B cell (primary cell): ENCODE results near the gene FGF5. TPM values are rescaled to one million over a fixed set of nuclear protein-coding genes. Genes with fewer than 3 reads are reported as not detected.

Source experiments
- ATAC-seq: fragments of 200-7000 bp; cut with Tn5 transposase; one replicate; pipeline ENCODE4 v1.10.0; 2021; ENCODE audit warnings: low read depth, mild to moderate bottlenecking, moderate number of reproducible peaks, moderate library complexity
- CTCF ChIA-PET: fragments of 350-600 bp; sonication (Branson Sonifier 250); formaldehyde crosslinking; loops from one replicate; lab custom pipeline; 2021; ENCODE audit warnings: antibody characterized with exemption, inconsistent platforms; lab: Charles Lee
- POLR2A ChIA-PET: fragments of 350-600 bp; sonication (Branson Sonifier 250); formaldehyde crosslinking; loops from one replicate; lab custom pipeline; 2021; ENCODE audit warnings: antibody characterized with exemption; lab: Charles Lee
- DNase-seq: peaks from one replicate; pipeline ENCODE4 v3.0.0; 2013
- H2AFZ ChIP-seq: 2 replicates; pipeline ENCODE4 v1.6.1; 2012; ENCODE audit warnings: mild to moderate bottlenecking, low read depth, low read length; ENCODE audit not compliant: insufficient read depth, poor library complexity, severe bottlenecking
- H3K27ac ChIP-seq, 2 donors: 1 replicate in 1 of 2; 2 replicates in 1 of 2; pipeline ENCODE4 v1.5.1; 2012 to 2013; ENCODE audit warnings: low read length in 2 of 2, mild to moderate bottlenecking in 2 of 2, moderate library complexity in 1 of 2
- H3K27me3 ChIP-seq, 4 experiments: fragments of 200-600 bp in 1 of 4; sonication (generic) in 1 of 4; replicated peaks in 1 of 4; 1 replicate in 2 of 4; 2 replicates in 2 of 4; pipeline versions ENCODE4 v1.6.1 to v1.7.0; 2013 to 2016; ENCODE audit warnings: low read length in 3 of 4, mild to moderate bottlenecking in 2 of 4, mixed read lengths in 1 of 4, moderate library complexity in 1 of 4; ENCODE audit not compliant: insufficient read depth in 4 of 4, control insufficient read depth in 3 of 4; ENCODE audit errors: control extremely low read depth in 1 of 4
- H3K36me3 ChIP-seq, 2 experiments: replicated peaks in 1 of 2; 1 replicate in 1 of 2; 2 replicates in 1 of 2; pipeline versions ENCODE4 v1.6.1 to v1.7.1; 2013; ENCODE audit warnings: low read length in 1 of 2; ENCODE audit not compliant: insufficient read depth in 2 of 2, control insufficient read depth in 1 of 2; ENCODE audit errors: control extremely low read depth in 1 of 2, extremely low read depth in 1 of 2
- H3K4me1 ChIP-seq, 2 donors: fragments of 200-600 bp in 1 of 2; sonication (generic) in 1 of 2; 1 replicate in 1 of 2; 2 replicates in 1 of 2; pipeline versions ENCODE4 v1.5.1 to v1.6.1; 2013 to 2017; ENCODE audit warnings: low read length in 2 of 2; ENCODE audit not compliant: control insufficient read depth in 2 of 2, insufficient read depth in 2 of 2
- H3K4me2 ChIP-seq: replicated peaks from 2 replicates; pipeline ENCODE3; 2012; ENCODE audit warnings: mild to moderate bottlenecking, low read depth, low read length; ENCODE audit not compliant: poor library complexity, severe bottlenecking
- H3K4me3 ChIP-seq, 5 experiments: fragments of 200-600 bp in 1 of 5; sonication (generic) in 1 of 5; 1 replicate in 3 of 5; 2 replicates in 2 of 5; pipeline versions ENCODE4 v1.5.1 to v1.7.0; 2011 to 2016; ENCODE audit warnings: low read length in 4 of 5, mild to moderate bottlenecking in 4 of 5, low read depth in 2 of 5, control low read depth in 1 of 5, moderate library complexity in 1 of 5; ENCODE audit not compliant: insufficient read depth in 1 of 5; ENCODE audit errors: control extremely low read depth in 1 of 5, extremely low read depth in 1 of 5
- H3K79me2 ChIP-seq: fragments of 200-600 bp; sonication (generic); one replicate; pipeline ENCODE4 v1.6.0; 2016; ENCODE audit warnings: low read length; ENCODE audit not compliant: control insufficient read depth, insufficient read depth
- H3K9ac ChIP-seq: fragments of 200-600 bp; sonication (generic); 2 replicates; pipeline ENCODE4 v1.6.1; 2017; ENCODE audit warnings: mild to moderate bottlenecking, low read length, moderate library complexity
- H3K9me3 ChIP-seq, 3 donors: one replicate each; pipeline versions ENCODE4 v1.6.1 to v1.7.1; 2013; ENCODE audit warnings: low read length in 2 of 3; ENCODE audit not compliant: control insufficient read depth in 2 of 3, insufficient read depth in 1 of 3; ENCODE audit errors: control extremely low read depth in 1 of 3
- H4K20me1 ChIP-seq: 2 replicates; pipeline ENCODE4 v1.6.0; 2012; ENCODE audit warnings: mild to moderate bottlenecking, low read length; ENCODE audit not compliant: insufficient read depth, control insufficient read depth, poor library complexity, severe bottlenecking
- H3K27ac Mint-ChIP-seq: one replicate; pipeline ENCODE4 v1.8.0; 2021; ENCODE audit warnings: mixed read lengths
- H3K27me3 Mint-ChIP-seq: one replicate; pipeline ENCODE4 v1.8.0; 2021; ENCODE audit warnings: mixed read lengths
- H3K4me1 Mint-ChIP-seq: one replicate; pipeline ENCODE4 v1.8.0; 2021; ENCODE audit warnings: mixed read lengths
- H3K4me3 Mint-ChIP-seq: one replicate; pipeline ENCODE4 v1.8.0; 2021; ENCODE audit warnings: mixed read lengths
- H3K9me3 Mint-ChIP-seq: one replicate; pipeline ENCODE4 v1.8.0; 2022; ENCODE audit warnings: mixed read lengths; ENCODE audit not compliant: insufficient read depth
- CTCF ChIP-seq: fragments of 200-600 bp; IDR thresholded peaks from one replicate; pipeline ENCODE4 v1.8.0; 2022; ENCODE audit warnings: antibody characterized with exemption, mild to moderate bottlenecking
- EZH2 ChIP-seq: IDR thresholded peaks from 2 replicates; pipeline ENCODE4 v1.6.1; 2012; ENCODE audit warnings: borderline replicate concordance, low read depth, mild to moderate bottlenecking, moderate library complexity, low read length; ENCODE audit not compliant: insufficient read depth, poor library complexity, severe bottlenecking
- WGBS: methylation state at CpG from one replicate; pipeline ENCODE4 v1.1.5; 2013; ENCODE audit warnings: missing lambda C conversion rate; ENCODE audit not compliant: insufficient coverage; 5-methylcytosine and 5-hydroxymethylcytosine counted together
- intact Hi-C: fragments of 100-400 bp; cut with micrococcal nuclease; formaldehyde crosslinking; loops from one replicate; pipeline ENCODE4 v1.10.0; 2022
- polyA plus RNA-seq: library from polyadenylated mRNA; depleted of rRNA; stranded (reverse); fragments of >200 nt; gene quantifications from 2 replicates; pipeline ENCODE4 v1.2.3, GENCODE V29; 2012
- total RNA-seq, 2 donors: library from RNA; stranded (reverse); fragments of 120-200 nt in 1 of 2; gene quantifications; 1 replicate in 1 of 2; 2 replicates in 1 of 2; pipeline versions ENCODE4 v1.2.3 to v1.2.4, GENCODE V29; 2013 to 2022

Gene FGF5
- total and polyA plus RNA-seq, 2 donors (not counting 1 experiment from before 2014, with no cell fraction given) = 0.01 TPM; not detected in 1

GRCh38 chr4:80268936-80269335, 2.5 kb downstream of the FGF5 start:
- peaks cover 40% of the 10 kb centered on the region for H3K4me1 Mint-ChIP-seq
- intact Hi-C loops = no loop called here
- CTCF ChIA-PET = no interaction called here

GRCh38 chr4:80270321-80270720, 3.9 kb downstream of the FGF5 start:
- Mint-ChIP-seq H3K4me1 (peaks cover 32% of the 10 kb centered on the region), H3K4me3 (no peak overlapping the region), H3K27me3 (peaks cover 48% of the 10 kb centered on the region), H3K27ac (no peak overlapping the region), H3K9me3 (no peaks in the 10 kb centered on the region)
- Histone ChIP-seq H3K4me3 (no peak overlapping the region), H3K4me2 (no peak overlapping the region), H3K27ac (no peak overlapping the region), H3K79me2 (no peaks in the 10 kb centered on the region), H3K27me3 (peaks cover 0 to 25% (median 17%) of the 10 kb centered on the region in 4 experiments), H4K20me1 (no peaks in the 10 kb centered on the region), H3K36me3 (no peaks in the 10 kb centered on the region), H3K4me1 (peaks cover 21 to 27% of the 10 kb centered on the region in 2 donors), H3K9me3 (peaks cover 0 to 11% (median 0%) of the 10 kb centered on the region in 3 donors), H3K9ac (no peak overlapping the region), H2AFZ (no peak overlapping the region)
- ATAC-seq = no peak
- ChIA-PET POLR2A (no interaction called here), CTCF (interaction anchor here (0.7 kb wide), 1 partner anchor 87 kb away, joined by 4 read pairs; no protein-coding TSS in a partner anchor)
- TF ChIP-seq CTCF (no peak), EZH2 (no peak)
- 100% methylated on average over 1 of the region's 2 CpGs for WGBS
- no peak for DNase-seq
- intact Hi-C loops = no loop called here

More at GRCh38 chr4:80268936-80269335, 2.5 kb downstream of the FGF5 start:
- Mint-ChIP-seq H3K4me3 (no peak overlapping the region), H3K27ac (no peak overlapping the region), H3K9me3 (no peaks in the 10 kb centered on the region), H3K27me3 (peaks cover 62% of the 10 kb centered on the region)
- Histone ChIP-seq H3K9ac (no peak overlapping the region), H3K79me2 (no peaks in the 10 kb centered on the region), H3K9me3 (peaks cover 0 to 11% (median 0%) of the 10 kb centered on the region in 3 donors), H3K36me3 (no peaks in the 10 kb centered on the region), H4K20me1 (no peaks in the 10 kb centered on the region), H3K27ac (no peak overlapping the region), H2AFZ (no peak overlapping the region), H3K4me1 (peaks cover 23 to 37% of the 10 kb centered on the region in 2 donors), H3K4me2 (no peak overlapping the region), H3K4me3 (no peak overlapping the region), H3K27me3 (peaks cover 0 to 37% (median 29%) of the 10 kb centered on the region in 4 experiments)
- no peak for DNase-seq
- TF ChIP-seq EZH2 (no peak), CTCF (no peak)
- WGBS = 67% methylated on average over 6 of the region's 9 CpGs
- POLR2A ChIA-PET = no interaction called here
- ATAC-seq = no peak
